ENCODE measurements around the gene LORICRIN.

The LORICRIN gene

DNA sequence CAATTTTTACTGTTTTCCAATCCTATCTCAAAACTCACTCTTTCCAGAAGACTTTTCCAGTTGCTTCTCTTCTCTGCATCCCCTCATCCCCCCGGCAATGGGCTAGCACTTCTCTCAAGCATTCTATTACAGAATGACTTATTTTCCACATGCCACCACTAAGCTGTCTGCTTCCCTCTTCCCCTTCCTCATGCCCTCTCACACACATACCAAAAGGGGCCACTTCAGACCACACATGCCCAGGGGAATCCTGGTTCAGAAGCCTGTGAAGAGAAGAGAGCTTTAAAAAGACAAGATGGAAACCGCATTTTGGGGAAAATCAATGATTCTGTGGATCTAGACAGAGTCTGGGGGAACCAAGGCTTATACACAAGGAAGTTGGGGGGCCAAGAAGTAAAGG lies 8.4 kb upstream of the LORICRIN start:
- FAIRE-seq, result no peak

- FAIRE-seq, result no peak
Observed at GRCh38 chr1:153251562-153251961, 7.9 kb upstream of the LORICRIN start.

- no peak for FAIRE-seq
Observed at GRCh38 chr1:153251988-153252387, 7.5 kb upstream of the LORICRIN start.

- FAIRE-seq, result no peak
Observed at GRCh38 chr1:153253076-153253475, 6.4 kb upstream of the LORICRIN start.

- FAIRE-seq, result no peak
Observed at GRCh38 chr1:153253693-153254092, 5.8 kb upstream of the LORICRIN start.

GRCh38 chr1:153260585-153261280 lies 1.2 kb downstream of the LORICRIN start:
- FAIRE-seq, result no peak

GRCh38 chr1:153261281-153262069 lies 2.0 kb downstream of the LORICRIN start:
- FAIRE-seq, result no peak

DNA sequence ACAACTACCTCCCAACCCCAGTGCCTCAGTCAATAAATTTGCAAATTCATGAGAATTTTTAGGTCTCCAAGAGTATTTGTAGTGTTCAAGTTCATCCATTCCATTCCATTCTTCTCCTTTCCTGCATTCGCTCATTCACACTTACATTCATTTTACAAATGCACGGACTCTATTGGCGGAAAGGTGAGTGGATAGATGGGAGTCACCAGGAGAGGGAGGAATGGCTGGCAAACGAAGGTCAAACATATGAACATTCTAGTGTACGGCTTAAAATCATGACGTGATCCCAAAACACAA lies 2.5 kb downstream of the LORICRIN start:
- FAIRE-seq, result no peak

DNA sequence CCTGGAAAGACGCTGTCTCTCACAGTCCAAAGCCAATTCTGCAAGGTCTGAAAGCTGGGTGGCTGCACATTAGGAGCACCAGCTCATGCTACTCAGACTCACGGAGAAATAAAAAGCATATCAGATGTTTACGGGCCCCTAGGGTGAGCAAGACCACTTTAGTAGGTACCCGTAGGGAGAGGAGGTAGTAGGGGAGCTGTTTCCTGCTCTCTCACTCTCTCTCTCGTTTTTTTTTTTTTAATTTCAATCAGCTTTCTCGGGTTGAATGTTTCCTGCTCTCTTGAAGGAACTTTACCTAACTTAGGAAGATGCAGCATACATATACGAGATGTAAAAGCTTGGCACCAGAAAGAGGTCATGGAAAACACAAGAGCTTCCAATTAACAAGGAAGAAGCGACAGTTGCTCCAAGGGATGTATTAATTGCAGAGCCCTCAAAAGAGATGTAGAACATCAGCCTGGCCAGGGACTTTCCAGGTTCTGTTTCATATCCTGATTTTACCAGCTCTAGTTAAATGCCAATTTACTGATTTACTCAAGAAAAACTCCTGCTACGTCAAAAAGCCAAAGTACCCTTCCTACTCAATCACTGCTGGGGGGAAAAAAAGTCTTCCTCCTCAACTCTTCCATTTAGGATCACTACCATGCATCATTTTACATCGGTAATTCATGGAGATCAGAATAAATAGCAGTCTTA lies 3.1 kb downstream of the LORICRIN start:
- FAIRE-seq, result no peak

DNA sequence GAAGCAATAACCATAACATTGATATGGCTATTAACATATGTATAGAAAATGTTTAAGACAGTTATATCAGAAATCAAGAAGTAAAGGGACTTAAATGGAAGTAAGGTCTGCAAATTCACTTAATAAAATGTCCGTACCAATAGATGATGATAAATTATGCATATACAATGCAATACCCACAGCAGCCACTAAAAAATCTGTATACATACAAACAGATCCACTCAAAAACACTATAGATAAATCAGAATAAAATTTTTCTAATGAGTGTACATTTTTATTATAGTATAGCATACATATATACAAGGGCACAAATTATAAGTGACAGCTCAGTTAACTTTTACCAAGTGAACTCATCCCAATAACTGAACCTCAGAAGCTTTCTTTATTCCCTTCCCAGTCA lies 6.0 kb downstream of the LORICRIN start:
- FAIRE-seq, result no peak

DNA sequence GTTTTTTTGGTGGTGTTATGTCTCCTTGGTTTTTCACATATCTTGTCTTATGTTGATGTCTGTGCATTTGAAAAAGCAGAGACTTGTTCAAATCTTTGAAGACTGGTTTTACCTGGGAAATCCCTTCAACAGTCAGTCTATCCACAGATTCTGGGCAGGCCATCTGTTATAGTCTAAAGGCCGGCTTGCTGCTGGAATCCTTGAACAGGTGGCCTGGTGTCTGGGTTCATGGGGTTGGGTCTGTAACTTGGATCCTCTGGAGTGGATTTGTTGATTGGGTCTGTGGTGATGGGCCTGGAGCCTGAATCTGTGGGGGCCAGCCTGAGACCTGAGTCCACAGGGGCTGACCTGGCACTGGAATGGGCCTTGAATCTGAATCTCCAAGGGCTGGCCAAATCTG lies 12.2 kb downstream of the LORICRIN start:
- FAIRE-seq, result no peak

DNA sequence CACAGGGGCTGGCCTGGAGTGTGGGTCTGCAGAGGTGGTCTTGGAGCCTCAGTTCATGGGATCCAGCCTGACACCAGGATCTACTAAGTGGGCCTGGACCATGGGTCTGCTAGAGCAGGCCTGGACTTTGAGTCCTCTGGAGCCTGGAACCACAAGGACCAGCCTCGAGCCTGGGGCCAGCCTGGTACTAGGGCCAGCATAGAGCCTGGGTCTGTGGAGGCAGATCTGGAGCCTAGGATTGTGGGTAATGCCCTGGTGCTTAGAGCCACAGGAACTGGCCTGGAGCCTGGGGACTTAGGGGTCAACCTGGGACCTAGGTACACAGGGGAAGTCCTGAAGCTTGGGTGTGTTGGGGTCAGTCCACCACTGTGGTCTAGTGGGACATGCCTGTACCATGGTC lies 12.7 kb downstream of the LORICRIN start:
- no peak for FAIRE-seq

- FAIRE-seq, result no peak
Observed at GRCh38 chr1:153277852-153278251, 18.4 kb downstream of the LORICRIN start.

GRCh38 chr1:153288634-153289275 lies 29.3 kb downstream of the LORICRIN start:
- no peak for FAIRE-seq

GRCh38 chr1:153291514-153291913 lies 32.0 kb downstream of the LORICRIN start:
- no peak for FAIRE-seq

GRCh38 chr1:153292185-153292584 lies 32.7 kb downstream of the LORICRIN start:
- no peak for FAIRE-seq

DNA sequence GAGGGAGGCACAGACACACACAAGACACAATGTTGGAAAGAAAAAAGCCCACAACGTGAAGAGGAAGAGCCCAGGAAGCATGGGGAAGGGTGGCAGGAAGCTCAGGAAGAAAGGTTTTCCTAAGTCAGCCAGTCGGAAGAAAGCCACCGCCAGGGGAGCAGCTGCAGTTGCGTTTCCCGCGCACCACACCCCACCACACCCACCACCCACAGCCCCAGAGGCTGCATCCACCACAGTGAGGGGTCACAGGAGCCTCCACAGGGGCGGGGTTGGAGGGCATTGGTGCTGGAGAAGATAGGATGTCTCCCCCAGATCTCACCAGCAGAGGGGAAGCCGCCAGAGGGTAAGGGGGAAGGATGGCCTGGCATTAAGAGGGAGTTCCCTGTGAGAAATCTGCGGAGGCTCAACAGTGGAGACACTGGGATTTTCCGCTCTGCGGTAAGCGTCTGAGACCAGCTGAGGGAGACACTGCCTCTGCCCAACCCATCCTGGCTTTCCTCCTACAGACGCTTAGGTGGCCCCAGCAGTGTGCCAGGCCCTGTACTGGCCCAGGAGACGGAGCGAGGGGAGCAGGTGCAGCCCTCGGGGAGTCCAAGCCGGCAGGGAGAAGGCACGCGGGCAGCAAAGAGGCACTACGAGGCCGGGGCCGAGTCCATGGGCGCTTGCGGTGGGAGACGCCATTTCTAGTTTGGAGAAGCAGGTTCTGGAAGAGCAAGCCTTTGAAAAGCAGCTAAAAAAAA lies 33.4 kb downstream of the LORICRIN start:
- FAIRE-seq, result no peak

DNA sequence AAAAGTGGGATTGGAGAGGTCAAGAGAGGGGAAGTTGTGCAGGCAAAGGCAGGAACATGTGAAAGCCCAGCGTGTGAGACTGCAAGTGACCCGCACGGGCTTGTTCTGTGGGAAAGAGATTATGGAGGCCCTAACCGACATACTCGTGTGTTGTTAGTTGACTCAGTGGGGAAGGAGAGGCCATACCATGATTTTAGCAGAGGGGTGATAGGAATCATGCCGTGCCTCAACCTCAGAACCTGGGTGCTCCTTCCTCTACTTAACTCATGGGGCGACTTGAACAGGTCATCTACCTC lies 33.9 kb downstream of the LORICRIN start:
- FAIRE-seq, result no peak

DNA sequence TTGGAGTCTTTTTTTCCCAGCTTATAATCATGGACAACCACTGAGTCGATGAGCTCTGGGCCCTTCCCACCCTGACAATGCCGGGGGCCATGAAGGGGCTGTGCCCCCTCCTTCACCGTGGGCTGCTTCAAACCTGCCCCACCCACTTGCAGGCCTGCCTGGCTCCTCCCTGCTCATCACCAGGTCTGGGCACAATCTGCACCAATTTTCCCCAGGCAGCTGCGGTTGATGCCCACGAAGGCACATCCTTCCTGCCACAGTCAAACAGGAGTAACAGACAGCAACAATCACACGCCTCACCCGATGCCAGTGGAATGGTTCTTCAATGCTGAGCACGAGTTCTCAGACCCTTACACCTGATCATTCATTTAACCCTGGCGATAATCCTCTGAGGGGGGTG lies 34.4 kb downstream of the LORICRIN start:
- FAIRE-seq, result no peak

GRCh38 chr1:153302308-153302707 lies 42.8 kb downstream of the LORICRIN start:
- FAIRE-seq, result no peak

GRCh38 chr1:153305682-153306081 lies 46.2 kb downstream of the LORICRIN start:
- FAIRE-seq, result no peak

DNA sequence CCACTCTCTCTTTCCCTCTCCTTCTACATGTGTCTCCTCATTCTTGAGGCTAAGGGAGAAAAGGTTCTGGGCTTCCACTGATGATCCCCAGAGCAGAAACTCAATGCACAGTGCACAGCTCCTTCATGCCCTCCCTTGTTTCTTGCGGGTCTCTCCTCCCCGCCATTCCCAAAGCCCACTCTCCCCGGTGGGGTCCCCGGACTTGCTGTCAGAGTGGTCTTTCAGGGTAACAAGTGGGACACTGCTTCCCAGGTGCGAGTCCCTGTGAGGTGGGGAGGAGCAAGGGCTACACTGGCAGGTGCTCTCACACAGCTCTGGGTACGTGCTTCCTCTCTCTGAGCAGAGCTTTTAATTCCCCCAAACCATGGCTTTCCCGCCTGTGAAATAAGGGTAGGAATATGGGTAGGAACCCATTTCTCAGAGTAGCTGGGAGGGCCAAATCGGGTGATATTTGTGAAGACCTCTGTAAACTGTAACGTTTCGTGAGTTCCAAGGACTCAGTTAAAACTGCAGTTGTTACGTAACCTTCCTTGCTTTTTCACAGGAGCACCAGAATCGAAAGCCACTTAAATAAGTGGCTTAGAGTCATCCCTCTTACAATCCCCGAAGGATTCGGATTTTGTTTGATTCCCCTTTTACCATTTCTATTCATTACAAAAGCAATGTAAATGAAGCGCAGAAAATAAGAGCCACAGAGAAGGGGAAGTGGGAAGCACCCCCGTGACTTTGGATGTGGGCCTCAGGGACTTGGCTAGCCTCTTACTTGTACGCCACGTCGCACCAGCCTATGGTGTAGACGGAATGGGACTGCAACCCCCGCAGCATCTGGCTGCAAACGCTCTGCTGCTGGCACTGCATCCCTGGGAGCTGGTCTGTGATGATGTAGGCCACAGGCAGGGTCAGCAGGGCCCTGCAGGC lies 47.1 kb downstream of the LORICRIN start:
- FAIRE-seq, result no peak

All from endometrium (tissue), 2 donors.